ENCODE data around the gene CHAT. TPM values are rescaled to one million over a fixed set of nuclear protein-coding genes. Genes with fewer than 3 reads are reported as not detected.

Gene CHAT
- total and polyA plus RNA-seq, 3 experiments from 2014 or later: not detected

GRCh38 chr10:49632406-49633317 is 18.8 kb downstream of the CHAT start:
- H3K4me3 Mint-ChIP-seq: no peak overlapping the region
- no peaks in the 10 kb centered on the region for H3K9me3 Mint-ChIP-seq
- H3K27ac Mint-ChIP-seq: no peak overlapping the region
- Histone ChIP-seq H3K4me1 (ENCODE audit: insufficient read depth, low read length) (no peaks in the 10 kb centered on the region), H3K27me3 (ENCODE audit: insufficient read depth, low read length, poor library complexity, severe bottlenecking) (no peaks in the 10 kb centered on the region), H3K9me3 (ENCODE audit: low read length) (no peaks in the 10 kb centered on the region), H3K4me3 (ENCODE audit: low read length) (no peak overlapping the region), H3K27ac (ENCODE audit: low read depth, low read length) (no peak overlapping the region), H3K36me3 (ENCODE audit: insufficient read depth, low read length) (no peaks in the 10 kb centered on the region)
- CTCF ChIA-PET: no interaction called here
- H3K36me3 Mint-ChIP-seq: no peaks in the 10 kb centered on the region
- no peak for DNase-seq
- H3K27me3 Mint-ChIP-seq: no peaks in the 10 kb centered on the region
- POLR2A ChIA-PET: no interaction called here
- H3K4me1 Mint-ChIP-seq: no peaks in the 10 kb centered on the region

GRCh38 chr10:49633327-49634068 is 19.7 kb downstream of the CHAT start:
- Histone ChIP-seq H3K27me3 (ENCODE audit: insufficient read depth, low read length, poor library complexity, severe bottlenecking) (no peaks in the 10 kb centered on the region), H3K4me1 (ENCODE audit: insufficient read depth, low read length) (no peaks in the 10 kb centered on the region), H3K27ac (ENCODE audit: low read depth, low read length) (no peak overlapping the region), H3K4me3 (ENCODE audit: low read length) (no peak overlapping the region), H3K9me3 (ENCODE audit: low read length) (no peaks in the 10 kb centered on the region), H3K36me3 (ENCODE audit: insufficient read depth, low read length) (no peaks in the 10 kb centered on the region)
- no peak for DNase-seq
- no peaks in the 10 kb centered on the region for H3K9me3 Mint-ChIP-seq
- CTCF ChIA-PET: no interaction called here
- no peaks in the 10 kb centered on the region for H3K4me1 Mint-ChIP-seq
- no peaks in the 10 kb centered on the region for H3K27me3 Mint-ChIP-seq
- POLR2A ChIA-PET: no interaction called here
- H3K4me3 Mint-ChIP-seq: no peak overlapping the region
- H3K27ac Mint-ChIP-seq: no peak overlapping the region
- no peaks in the 10 kb centered on the region for H3K36me3 Mint-ChIP-seq

GRCh38 chr10:49634069-49634660 is 20.3 kb downstream of the CHAT start:
- Mint-ChIP-seq H3K27ac (no peak overlapping the region), H3K36me3 (no peaks in the 10 kb centered on the region), H3K27me3 (no peaks in the 10 kb centered on the region), H3K4me3 (no peak overlapping the region), H3K9me3 (no peaks in the 10 kb centered on the region), H3K4me1 (no peaks in the 10 kb centered on the region)
- no peaks in the 10 kb centered on the region for H3K27me3 ChIP-seq (ENCODE audit: insufficient read depth, low read length, poor library complexity, severe bottlenecking)
- H3K27ac ChIP-seq (ENCODE audit: low read depth, low read length): no peak overlapping the region
- no peaks in the 10 kb centered on the region for H3K36me3 ChIP-seq (ENCODE audit: insufficient read depth, low read length)
- H3K9me3 ChIP-seq (ENCODE audit: low read length): no peaks in the 10 kb centered on the region
- CTCF ChIA-PET: no interaction called here
- POLR2A ChIA-PET: no interaction called here
- no peaks in the 10 kb centered on the region for H3K4me1 ChIP-seq (ENCODE audit: insufficient read depth, low read length)
- H3K4me3 ChIP-seq (ENCODE audit: low read length): no peak overlapping the region
- DNase-seq: no peak

- no peaks in the 10 kb centered on the region for H3K36me3 Mint-ChIP-seq
- H3K27me3 Mint-ChIP-seq: peaks cover 21 to 42% of the 10 kb centered on the region in 2 donors
- DNase-seq: no peak
- H3K27me3 ChIP-seq (ENCODE audit: insufficient read depth, low read length, poor library complexity, severe bottlenecking): no peaks in the 10 kb centered on the region
- H3K36me3 ChIP-seq (ENCODE audit: insufficient read depth, low read length): no peaks in the 10 kb centered on the region
- no peaks in the 10 kb centered on the region for H3K4me1 ChIP-seq (ENCODE audit: insufficient read depth, low read length)
- H3K9me3 ChIP-seq (ENCODE audit: low read length): no peaks in the 10 kb centered on the region
- H3K4me1 Mint-ChIP-seq: no peaks in the 10 kb centered on the region
- H3K27ac ChIP-seq (ENCODE audit: low read depth, low read length): no peak overlapping the region
- no peak overlapping the region for H3K4me3 Mint-ChIP-seq
- POLR2A ChIA-PET: no interaction called here
- CTCF ChIA-PET: no interaction called here
- no peaks in the 10 kb centered on the region for H3K9me3 Mint-ChIP-seq
- no peak overlapping the region for H3K4me3 ChIP-seq (ENCODE audit: low read length)
- no peak overlapping the region for H3K27ac Mint-ChIP-seq
Observed at GRCh38 chr10:49642311-49642710, 28.5 kb downstream of the CHAT start.

GRCh38 chr10:49643241-49644034 is 29.6 kb downstream of the CHAT start:
- Histone ChIP-seq H3K9me3 (ENCODE audit: low read length) (no peaks in the 10 kb centered on the region), H3K36me3 (ENCODE audit: insufficient read depth, low read length) (no peaks in the 10 kb centered on the region), H3K27ac (ENCODE audit: low read depth, low read length) (no peak overlapping the region), H3K4me1 (ENCODE audit: insufficient read depth, low read length) (no peaks in the 10 kb centered on the region), H3K4me3 (ENCODE audit: low read length) (no peak overlapping the region), H3K27me3 (ENCODE audit: insufficient read depth, low read length, poor library complexity, severe bottlenecking) (no peaks in the 10 kb centered on the region)
- H3K4me3 Mint-ChIP-seq: no peak overlapping the region
- no peaks in the 10 kb centered on the region for H3K36me3 Mint-ChIP-seq
- ChIA-PET CTCF (no interaction called here), POLR2A (no interaction called here)
- H3K27me3 Mint-ChIP-seq: peaks cover 21 to 46% of the 10 kb centered on the region in 2 donors
- H3K4me1 Mint-ChIP-seq: peaks cover 0 to 2% (median 2%) of the 10 kb centered on the region in 3 donors
- no peak for DNase-seq
- no peak overlapping the region for H3K27ac Mint-ChIP-seq
- H3K9me3 Mint-ChIP-seq: no peaks in the 10 kb centered on the region

GRCh38 chr10:49644035-49644646 is 30.3 kb downstream of the CHAT start:
- Mint-ChIP-seq H3K36me3 (no peaks in the 10 kb centered on the region), H3K27me3 (peaks cover 21 to 46% of the 10 kb centered on the region in 2 donors), H3K4me3 (no peak overlapping the region), H3K9me3 (no peaks in the 10 kb centered on the region), H3K4me1 (peaks cover under 1 to 7% (median 4%) of the 10 kb centered on the region in 3 donors), H3K27ac (no peak overlapping the region)
- no peak overlapping the region for H3K27ac ChIP-seq (ENCODE audit: low read depth, low read length)
- no peaks in the 10 kb centered on the region for H3K4me1 ChIP-seq (ENCODE audit: insufficient read depth, low read length)
- DNase-seq: no peak
- no peaks in the 10 kb centered on the region for H3K9me3 ChIP-seq (ENCODE audit: low read length)
- no peak overlapping the region for H3K4me3 ChIP-seq (ENCODE audit: low read length)
- CTCF ChIA-PET: no interaction called here
- POLR2A ChIA-PET: no interaction called here
- no peaks in the 10 kb centered on the region for H3K27me3 ChIP-seq (ENCODE audit: insufficient read depth, low read length, poor library complexity, severe bottlenecking)
- no peaks in the 10 kb centered on the region for H3K36me3 ChIP-seq (ENCODE audit: insufficient read depth, low read length)

GRCh38 chr10:49645417-49645816 is 31.6 kb downstream of the CHAT start:
- Mint-ChIP-seq H3K27me3 (peaks cover 21 to 45% of the 10 kb centered on the region in 2 donors), H3K36me3 (no peaks in the 10 kb centered on the region), H3K4me3 (no peak overlapping the region), H3K27ac (no peak overlapping the region), H3K9me3 (no peaks in the 10 kb centered on the region), H3K4me1 (peaks cover 4 to 18% (median 7%) of the 10 kb centered on the region in 3 donors)
- Histone ChIP-seq H3K9me3 (ENCODE audit: low read length) (no peaks in the 10 kb centered on the region), H3K4me1 (ENCODE audit: insufficient read depth, low read length) (no peaks in the 10 kb centered on the region), H3K4me3 (ENCODE audit: low read length) (no peak overlapping the region), H3K27me3 (ENCODE audit: insufficient read depth, low read length, poor library complexity, severe bottlenecking) (no peaks in the 10 kb centered on the region), H3K36me3 (ENCODE audit: insufficient read depth, low read length) (no peaks in the 10 kb centered on the region), H3K27ac (ENCODE audit: low read depth, low read length) (no peak overlapping the region)
- CTCF ChIA-PET: no interaction called here
- POLR2A ChIA-PET: no interaction called here
- DNase-seq: no peak

Data from CD8-positive, alpha-beta memory T cell (primary cell).